HG02623 (cell line): ENCODE measurements around the gene SPDYE18.
"Not testable (repeated sequence)": the region's sequence is repeated elsewhere in the genome, so short reads cannot be mapped to it uniquely, and the experiment has no call there.

Source experiments
- ATAC-seq: cut with Tn5 transposase; IDR thresholded peaks from one replicate; pipeline ENCODE4 v1.9.1; 2021; ENCODE audit warnings: moderate library complexity; ENCODE audit not compliant: unreplicated experiment

The SPDYE18 gene, protein sequence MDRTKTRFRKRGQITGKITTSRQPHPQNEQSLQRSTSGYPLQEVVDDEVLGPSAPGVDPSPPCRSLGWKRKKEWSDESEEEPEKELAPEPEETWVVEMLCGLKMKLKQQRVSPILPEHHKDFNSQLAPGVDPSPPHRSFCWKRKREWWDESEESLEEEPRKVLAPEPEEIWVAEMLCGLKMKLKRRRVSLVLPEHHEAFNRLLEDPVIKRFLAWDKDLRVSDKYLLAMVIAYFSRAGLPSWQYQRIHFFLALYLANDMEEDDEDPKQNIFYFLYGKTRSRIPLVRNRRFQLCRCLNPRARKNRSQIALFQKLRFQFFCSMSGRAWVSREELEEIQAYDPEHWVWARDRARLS

DNA sequence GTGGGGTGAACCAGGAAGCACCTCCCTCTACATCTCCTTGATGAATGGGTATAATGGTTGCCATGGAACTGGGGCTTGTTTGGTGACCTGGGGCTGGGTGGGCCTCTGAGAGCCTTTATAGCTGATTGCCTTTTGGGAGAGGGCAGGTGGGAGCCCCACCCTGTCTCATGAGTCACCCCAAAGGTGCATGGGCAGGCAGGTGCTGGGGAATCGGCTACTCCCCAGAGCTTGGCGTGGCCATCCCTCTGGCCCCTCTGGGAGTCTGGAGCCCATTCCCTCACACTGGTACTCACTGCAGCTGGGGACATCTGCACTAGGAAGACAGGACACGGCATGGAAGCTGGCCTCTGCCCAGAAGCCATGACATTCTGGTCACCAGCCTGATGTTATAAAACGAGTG lies at the start of gene SPDYE18:
TSS of gene SPDYE18 (minus strand) at position 2 of the 400 bp plus-strand sequence. CDS start 2,046 bp downstream, outside the sequence.
- not testable (repeated sequence) for ATAC-seq

DNA sequence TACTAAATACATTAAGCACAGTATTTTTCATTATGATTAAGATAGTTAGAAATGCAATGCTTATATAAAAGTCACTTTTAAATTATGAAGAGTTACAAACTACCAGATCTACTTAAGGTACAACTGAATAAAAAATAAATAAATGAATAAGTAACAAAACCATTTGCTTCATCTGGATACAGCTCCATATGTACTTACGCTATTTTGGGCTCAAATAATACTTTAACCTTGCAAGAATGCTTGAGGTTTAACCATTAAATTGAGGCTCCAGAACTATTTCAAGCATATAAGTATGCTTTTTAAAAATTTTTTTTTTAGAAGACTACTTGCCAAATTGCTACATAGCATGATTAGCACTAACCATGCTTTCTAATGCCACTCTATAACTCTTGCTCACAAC lies 46.0 kb upstream of the SPDYE18 start:
- ATAC-seq: not testable (repeated sequence)

DNA sequence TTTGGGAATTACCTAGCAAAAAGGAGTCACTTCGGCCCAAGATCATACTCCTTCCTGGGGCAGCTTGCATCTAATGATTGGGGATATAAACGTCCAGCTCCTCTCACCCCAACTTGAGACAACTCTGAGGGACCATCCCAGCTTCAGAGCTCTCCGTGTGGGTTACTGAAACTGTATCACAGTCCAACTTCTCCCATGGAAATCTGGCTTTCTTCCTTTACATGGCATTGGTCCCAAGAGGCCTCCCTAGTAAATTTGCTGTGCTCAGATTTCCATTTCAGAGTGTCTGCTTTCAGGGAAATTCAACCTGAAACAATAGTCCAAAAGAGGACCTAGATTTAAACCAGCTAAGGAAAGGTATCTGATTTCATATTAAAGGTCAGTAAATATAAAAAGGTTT lies 45.3 kb upstream of the SPDYE18 start:
- ATAC-seq: not testable (repeated sequence)

DNA sequence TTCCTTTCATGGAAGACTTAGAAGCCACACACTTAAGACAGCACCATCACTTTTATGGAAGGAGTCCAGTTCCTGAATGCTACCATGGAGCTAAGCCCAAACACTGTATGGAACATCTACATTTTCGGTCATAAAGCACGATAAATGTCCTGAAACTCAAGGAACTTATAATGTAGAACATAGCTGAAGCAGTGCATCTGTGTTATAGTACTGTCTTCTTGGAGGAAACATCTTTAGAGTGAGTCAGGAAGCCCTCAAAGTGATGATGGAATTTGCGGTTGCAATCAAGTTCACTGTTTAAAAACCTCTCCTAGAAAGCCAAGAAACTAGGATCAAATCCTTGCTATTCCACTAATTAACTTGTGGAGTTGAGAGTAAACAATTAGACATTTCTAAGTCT lies 43.5 kb upstream of the SPDYE18 start:
- not testable (repeated sequence) for ATAC-seq

DNA sequence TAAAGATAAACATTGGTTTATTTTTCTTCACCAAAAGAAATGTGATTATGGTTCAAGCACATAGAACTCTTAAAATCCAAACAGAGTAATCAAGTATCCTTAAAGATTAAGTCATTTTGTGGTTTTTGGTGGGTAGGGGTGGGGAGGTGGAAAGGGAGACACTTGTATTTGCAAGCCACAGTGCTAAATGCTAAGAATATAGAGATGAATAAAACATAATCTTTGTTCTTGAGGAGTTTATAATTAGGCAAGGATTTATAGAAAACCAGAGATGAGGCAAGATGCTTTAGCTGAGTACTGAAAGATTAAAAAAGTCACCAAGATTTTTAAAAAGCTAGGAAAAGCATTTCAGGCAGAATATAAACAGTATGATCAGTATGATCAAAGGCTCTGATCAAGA lies 40.3 kb upstream of the SPDYE18 start:
- ATAC-seq: not testable (repeated sequence)

DNA sequence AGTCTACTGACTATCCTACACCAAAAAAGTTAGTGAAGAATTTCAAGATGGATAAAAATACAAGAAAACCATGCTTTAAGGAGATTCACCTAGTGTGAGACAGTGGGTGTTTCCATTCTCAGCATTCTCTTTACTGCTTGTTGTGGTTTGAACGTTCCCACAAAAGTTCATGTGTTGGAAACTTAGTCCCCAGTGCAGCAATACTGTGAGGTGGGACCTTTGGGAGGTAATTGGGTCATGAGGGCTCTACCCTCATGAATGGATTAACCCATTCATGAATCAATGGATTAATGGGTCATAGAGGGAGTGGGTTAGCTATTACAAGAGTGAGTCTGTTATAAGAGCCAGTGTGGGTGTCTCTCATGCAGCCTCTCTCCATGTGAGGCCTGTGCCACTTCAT lies 38.8 kb upstream of the SPDYE18 start:
- ATAC-seq: not testable (repeated sequence)

DNA sequence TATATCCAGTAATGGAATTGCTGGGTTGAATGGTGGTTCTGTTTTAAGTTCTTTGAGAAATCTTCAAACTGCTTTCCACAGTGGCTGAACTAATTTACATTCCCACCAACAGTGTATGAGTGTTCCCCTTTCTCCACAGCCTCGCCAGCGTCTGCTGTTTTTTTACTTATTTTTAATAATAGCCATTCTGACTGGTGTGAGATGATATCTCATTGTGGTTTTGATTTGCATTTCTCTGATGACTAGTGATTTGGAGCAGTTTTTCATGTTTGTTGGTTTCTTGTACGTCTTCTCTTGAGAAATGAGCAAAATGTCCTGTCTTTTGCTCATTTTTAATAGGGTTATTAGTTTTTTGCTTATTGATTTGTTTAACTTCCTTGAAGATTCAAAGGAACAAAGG lies 38.1 kb upstream of the SPDYE18 start:
- not testable (repeated sequence) for ATAC-seq

DNA sequence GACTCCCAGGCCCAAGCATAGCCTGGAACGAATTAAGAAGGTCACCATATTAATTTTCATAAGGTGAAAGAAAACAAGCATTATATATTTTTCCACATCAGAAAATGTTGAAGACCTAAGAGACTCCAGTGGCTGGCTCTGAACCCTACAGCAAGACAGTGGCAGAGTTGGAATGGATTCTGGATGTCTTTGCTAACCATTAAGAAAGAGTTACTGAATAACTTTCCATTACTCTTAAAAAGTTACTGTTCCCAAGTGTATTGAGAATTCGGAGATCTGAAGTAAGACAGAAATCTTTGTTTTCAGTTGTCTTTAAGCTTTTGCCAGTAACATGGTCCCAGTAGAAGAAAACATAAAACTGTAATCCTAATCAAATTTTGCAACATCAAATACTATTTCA lies 29.9 kb upstream of the SPDYE18 start:
- ATAC-seq: not testable (repeated sequence)

DNA sequence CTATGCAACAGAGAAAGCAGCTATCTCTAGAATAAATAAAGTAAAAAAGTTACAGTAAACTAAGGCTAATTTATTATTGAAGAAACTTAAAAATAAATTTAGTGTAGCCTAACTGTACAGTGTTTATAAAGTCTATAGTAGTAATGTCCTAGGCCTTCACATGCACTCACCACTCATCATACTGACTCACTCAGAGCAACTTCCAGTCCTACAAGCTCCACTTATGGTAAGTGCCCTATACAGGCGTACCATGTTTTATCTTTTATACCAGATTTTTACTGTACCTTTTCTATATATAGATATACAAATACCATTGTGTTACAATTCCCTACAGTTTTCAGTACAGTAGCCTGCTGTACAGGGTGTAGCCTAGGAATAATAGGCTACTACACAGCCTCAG lies 19.8 kb upstream of the SPDYE18 start:
- not testable (repeated sequence) for ATAC-seq

DNA sequence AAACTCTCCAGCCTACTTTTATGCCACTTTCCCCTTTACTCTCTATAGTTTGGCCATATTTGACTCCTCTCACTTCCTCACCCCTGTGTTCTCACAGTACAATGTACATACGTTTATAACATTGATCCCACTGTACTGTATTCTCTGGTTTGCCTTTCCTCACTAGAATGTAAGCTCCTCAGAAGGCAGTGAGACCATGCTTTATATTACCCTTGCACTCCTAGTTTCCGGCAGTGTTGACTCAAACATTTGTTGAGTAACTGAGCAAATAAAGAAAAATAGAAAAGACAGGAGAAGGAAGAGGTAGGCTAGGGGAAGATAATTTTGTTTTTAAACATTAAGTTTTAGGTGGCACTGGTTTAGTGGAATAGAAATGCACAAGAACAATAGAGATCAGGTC lies 17.9 kb upstream of the SPDYE18 start:
- not testable (repeated sequence) for ATAC-seq

DNA sequence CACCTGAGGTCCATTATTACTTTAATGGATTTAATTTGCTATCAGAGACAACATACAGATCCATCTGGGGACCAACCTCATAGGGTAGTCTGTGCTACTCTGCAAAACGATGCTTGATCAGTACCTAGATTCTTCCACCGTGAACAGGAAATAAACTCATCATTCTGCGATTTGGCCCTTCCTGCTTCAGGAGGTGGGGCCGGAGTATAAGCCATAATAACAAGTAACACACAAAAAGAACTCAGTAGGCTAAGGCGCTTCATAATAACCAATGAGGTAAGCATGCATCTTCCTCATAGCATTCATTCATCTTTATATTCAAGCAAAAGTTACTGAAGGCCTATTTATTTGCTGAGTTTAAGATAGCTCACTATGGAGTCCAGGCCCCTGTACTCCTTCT lies 17.3 kb upstream of the SPDYE18 start:
- ATAC-seq: not testable (repeated sequence)

DNA sequence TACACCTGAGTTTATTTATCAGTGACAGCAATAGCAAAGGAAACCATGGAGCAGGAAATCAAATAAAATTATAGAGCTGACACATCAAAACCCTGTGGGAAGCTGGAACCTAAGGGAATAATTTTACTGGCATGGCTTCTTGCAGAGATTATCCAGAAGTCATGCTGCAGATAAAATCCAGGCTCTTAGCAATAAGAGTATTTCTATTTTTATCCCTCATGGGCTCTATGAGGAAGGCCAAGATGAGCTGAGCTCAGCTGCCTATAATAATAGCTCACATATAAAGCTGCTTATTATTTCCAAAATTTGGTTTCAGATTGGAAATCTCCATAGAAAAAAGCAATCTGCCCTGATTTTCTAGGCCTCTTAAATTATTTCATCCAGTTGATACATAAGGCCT lies 16.8 kb upstream of the SPDYE18 start:
- not testable (repeated sequence) for ATAC-seq

DNA sequence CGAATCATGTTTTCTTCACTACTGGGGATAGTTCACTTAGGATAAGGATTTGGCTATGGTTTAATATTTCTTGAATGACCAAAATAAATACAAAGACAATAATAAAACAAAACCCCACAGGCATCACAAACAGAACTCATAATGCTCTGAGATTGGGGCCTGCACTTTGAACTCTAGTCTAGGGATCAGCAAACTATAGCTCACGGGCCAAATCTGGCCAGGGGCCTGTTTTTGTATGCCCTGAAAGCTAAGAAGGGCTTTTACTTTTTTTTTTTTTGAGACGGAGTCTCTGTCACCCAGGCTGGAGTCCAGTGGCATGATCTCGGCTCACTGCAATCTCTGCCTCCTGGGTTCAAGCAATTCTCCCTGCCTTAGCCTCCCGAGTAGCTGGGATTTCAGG lies 14.7 kb upstream of the SPDYE18 start:
- ATAC-seq: not testable (repeated sequence)

DNA sequence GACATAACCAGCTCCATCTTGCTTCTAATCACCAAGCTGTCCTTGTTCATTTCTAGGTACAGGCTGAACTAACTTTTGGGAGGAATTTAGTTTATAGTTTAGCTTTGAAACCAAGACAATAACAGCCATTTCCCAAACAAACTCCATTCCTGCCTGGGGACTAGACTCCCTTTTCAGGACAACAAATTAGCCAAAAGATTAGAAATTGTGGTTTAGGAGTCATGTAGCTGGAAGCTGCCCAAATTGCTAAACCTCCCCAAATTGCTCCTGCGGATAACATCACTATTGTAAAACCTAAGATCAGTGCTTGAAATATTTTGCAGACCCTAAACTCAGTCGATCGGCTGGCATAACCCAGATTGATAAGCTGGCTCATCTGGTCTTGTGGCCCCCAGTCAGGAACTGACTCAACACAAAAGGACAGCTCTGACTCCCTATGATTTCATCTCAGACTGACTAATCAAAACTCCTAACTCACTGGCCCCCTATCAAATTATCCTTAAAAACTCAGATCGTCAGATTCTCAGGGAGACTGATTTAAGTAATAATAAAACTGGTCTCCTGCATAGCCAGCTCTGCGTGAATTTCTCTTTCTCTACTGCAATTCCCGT lies 12.5 kb upstream of the SPDYE18 start:
- not testable (repeated sequence) for ATAC-seq

DNA sequence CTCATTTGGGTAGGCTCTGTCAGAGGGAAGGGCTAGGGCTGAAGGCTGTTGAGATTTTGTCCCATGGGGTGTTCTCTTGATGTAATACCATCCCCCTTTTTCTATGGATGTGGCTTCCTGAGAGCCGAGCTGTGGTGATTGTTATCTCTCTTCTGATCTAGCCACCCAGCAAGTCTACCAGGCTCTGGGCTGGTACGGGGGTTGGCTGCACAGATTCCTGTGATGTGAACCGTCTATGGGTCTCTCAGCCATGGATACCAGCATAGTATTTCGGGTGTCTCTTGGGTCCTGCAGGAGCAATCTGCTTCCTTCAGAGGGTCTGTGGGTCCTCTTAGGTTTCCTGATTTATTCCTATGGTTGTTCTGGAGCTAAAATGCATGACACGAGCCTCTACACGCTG lies 8.8 kb upstream of the SPDYE18 start:
- ATAC-seq: not testable (repeated sequence)

DNA sequence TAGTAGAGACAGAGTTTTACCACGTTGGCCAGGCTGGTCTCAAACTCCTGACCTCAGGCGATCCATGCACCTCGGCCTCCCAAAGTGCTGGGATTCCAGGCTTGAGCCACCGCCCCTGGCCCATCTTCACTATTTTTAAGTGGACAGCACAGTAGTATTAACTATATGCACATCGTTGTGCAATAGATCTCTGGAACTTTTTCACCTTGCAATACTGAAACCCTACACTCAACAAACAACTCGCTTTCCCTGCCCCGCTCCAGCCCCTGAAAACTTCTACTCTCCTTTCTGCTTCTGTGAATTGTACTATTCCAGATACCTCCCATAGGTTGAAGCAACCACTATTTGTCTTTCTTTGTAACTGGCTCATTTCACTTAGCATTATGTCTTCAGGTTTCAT lies 3.5 kb upstream of the SPDYE18 start:
- not testable (repeated sequence) for ATAC-seq

DNA sequence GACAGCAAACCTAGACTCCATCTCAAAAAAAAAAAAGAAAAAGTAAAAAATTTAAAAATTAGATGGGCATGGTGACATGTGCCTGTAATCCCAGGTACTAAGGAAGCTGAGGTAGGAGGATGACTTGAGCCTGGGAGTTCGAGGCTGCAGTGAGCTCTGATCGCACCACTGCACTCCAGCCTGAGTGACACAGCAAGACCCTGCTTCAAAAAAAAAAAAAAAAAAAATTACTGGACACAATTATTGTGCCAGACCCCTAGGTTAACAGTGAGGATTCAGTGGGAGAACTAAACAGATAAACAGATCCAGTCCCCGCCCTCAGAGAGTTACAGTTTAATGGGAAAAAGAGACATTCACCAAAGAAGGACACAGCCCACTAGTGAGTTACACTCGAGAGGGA lies 1.4 kb upstream of the SPDYE18 start:
- ATAC-seq: not testable (repeated sequence)

DNA sequence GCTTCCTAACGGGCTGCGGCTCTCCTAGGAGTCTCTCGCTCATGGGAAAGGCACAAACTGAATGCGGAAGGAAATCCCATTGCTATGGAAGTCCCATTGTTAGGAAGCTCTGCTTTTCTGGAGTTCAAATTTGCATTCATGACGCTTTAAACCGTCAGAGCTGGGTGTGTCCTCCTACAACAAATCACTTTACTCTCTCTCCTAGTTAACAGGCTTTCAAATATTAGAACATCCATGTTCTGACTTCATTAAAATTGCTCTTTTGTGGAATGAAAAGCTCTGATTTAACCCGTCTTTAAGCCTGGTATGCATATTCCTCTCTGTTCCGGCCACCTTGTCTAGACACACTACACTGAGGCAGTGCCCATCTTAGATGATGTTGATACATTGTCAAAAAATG lies 30.1 kb downstream of the SPDYE18 start, which contains the start of gene SPDYE17:
TSS of gene SPDYE17 (minus strand) at position 101 of the 400 bp plus-strand sequence. CDS start 1,791 bp downstream, outside the sequence.
- ATAC-seq: not testable (repeated sequence)

DNA sequence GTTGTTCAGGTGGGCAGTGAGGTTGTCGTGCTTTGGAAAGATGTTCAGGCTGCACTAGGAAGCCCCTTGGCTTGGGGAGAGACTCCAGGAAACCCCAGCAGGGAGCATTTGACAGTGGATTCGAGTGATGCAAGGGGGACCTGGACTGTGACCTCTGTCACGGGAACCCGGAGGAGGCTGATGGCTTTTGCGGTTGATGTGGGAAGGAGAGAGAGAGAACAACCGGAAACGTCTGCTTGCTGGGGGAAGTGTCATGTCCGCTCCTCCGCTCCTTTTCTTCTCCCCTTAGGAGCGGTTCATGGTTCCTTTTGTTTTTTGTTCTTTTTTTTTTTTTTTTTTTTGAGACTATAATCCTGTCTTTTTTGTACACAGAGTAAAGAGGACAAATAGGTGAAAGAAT lies 36.0 kb downstream of the SPDYE18 start:
- ATAC-seq: not testable (repeated sequence)

DNA sequence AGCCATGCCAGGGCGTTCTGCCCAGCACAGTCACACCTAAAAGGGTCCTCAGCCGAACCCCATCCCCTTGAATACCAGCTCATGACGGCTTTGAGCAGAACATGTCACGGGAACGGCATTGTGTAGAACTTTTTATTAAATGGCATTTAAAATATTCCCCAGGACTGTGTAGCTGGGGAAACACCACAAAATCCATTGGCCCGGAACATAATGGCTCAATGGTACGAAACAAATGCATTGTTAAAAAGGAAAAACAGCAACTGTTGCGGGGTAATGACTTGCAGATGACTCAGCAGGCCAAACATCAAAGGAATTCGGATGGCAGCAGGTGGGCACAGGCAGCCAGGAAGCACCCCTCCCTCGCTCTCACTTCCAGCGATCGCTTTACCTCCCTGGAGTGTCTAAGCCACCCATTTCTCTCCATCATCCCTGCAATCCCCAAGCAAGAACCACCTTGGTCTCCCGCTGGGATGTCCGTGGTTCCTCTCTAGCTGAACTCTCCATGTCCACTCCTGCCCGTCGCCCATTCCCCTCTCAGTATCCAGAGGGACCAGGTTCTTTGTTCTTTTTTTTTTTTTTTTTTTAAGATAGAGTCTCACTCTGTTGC lies 52.2 kb downstream of the SPDYE18 start:
- ATAC-seq: not testable (repeated sequence)

DNA sequence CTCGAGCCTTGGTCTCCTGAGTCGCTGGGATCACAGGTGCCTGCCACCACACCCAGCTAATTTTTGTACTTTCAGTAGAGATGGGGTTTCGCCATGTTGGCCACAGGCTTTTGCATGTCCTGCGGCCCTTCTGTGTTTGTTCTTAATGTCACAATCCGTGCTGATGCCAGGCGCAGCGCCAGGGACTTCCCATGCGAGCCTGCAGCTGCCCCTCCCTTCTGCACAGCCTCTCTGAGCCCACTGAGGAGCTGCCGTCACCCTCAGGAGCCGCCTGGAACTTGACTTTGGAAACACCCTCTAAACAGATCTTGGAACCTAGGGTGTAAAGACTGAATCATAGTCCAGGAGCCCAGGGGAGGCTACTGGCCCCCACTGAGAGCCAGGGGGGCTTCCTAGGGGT lies 54.4 kb downstream of the SPDYE18 start:
- not testable (repeated sequence) for ATAC-seq
